ENCODE measurements around the gene IL34.

- TF ChIP-seq CTCF (IDR thresholded peaks at IDR 0.05) = no peak
- no peak for TF ChIP-seq POLR2A (IDR thresholded peaks at IDR 0.05)
- TF ChIP-seq POLR2AphosphoS5 (IDR thresholded peaks at IDR 0.05; ENCODE audit: insufficient read depth in 1 of 2, low read depth in 1 of 2) = no peak
Observed at GRCh38 chr16:70627696-70628095, 18.7 kb upstream of the IL34 start.

Data from vagina (tissue), 2 donors.